ENCODE data around the gene DDX1.

DNA sequence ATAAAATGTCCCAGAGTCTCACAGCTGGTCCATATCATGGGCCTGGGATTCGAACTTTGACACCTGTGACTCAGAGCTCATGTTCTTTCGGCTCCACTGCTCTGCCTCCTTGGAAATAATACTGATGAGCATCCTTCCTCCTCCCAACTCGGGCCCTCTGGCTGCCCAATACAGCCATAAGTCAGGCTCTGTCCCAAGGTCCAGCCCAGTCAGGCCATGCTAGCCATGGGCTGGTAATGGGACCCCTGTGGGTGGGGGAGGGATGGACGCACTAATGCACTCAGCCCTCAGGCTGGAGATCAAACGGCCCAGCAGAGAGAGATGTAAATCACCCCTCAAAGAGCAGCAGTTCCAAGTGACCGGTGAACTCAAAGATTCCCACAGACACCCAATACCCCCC lies 61.1 kb downstream of the DDX1 start:
- TF ChIP-seq, protein P1, sequence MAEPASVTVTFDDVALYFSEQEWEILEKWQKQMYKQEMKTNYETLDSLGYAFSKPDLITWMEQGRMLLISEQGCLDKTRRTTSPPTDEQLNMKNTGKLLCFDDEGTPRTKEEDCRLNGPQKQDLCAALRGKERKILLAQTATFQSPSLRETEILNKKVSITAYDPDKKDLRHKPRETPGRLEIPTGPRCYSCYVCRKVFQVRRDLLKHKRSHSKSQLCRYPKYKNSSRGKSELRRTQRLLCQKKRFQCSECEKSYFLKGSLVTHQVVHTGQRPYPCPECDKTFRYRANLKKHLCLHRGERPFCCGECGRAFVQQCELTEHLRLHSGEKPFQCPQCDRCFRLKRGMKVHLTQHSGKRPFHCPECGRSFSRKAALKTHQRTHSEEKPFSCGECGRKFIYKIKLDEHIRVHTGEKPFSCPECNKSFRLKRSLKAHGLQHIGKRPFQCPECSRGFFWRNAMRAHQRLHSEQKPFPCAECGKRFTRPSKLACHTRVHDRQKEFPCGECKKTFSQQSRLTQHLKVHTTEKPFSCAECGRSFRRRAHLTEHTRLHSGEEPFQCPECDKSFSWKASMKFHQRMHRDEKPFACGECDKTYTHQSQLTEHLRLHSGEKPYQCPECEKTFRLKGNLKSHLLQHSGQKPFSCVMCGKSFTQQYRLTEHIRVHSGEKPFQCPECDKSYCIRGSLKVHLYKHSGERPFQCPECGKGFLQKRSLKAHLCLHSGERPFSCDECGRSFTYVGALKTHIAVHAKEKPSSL (CRISPR knock-in tag; conservative IDR thresholded peaks at IDR 0.05): no peak
- TF ChIP-seq, protein P2, sequence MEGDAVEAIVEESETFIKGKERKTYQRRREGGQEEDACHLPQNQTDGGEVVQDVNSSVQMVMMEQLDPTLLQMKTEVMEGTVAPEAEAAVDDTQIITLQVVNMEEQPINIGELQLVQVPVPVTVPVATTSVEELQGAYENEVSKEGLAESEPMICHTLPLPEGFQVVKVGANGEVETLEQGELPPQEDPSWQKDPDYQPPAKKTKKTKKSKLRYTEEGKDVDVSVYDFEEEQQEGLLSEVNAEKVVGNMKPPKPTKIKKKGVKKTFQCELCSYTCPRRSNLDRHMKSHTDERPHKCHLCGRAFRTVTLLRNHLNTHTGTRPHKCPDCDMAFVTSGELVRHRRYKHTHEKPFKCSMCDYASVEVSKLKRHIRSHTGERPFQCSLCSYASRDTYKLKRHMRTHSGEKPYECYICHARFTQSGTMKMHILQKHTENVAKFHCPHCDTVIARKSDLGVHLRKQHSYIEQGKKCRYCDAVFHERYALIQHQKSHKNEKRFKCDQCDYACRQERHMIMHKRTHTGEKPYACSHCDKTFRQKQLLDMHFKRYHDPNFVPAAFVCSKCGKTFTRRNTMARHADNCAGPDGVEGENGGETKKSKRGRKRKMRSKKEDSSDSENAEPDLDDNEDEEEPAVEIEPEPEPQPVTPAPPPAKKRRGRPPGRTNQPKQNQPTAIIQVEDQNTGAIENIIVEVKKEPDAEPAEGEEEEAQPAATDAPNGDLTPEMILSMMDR (IDR thresholded peaks at IDR 0.05): no peak
- TF ChIP-seq NR3C1 (CRISPR knock-in tag; conservative IDR thresholded peaks at IDR 0.05; ENCODE audit: low read depth) (no peak), CREB1 (CRISPR knock-in tag; IDR thresholded peaks at IDR 0.05) (no peak)
- TF ChIP-seq, protein P3, sequence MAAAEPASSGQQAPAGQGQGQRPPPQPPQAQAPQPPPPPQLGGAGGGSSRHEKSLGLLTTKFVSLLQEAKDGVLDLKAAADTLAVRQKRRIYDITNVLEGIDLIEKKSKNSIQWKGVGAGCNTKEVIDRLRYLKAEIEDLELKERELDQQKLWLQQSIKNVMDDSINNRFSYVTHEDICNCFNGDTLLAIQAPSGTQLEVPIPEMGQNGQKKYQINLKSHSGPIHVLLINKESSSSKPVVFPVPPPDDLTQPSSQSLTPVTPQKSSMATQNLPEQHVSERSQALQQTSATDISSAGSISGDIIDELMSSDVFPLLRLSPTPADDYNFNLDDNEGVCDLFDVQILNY (CRISPR knock-in tag; IDR thresholded peaks at IDR 0.05): no peak

All from WTC11 (cell line).